NCI-H2227 (cell line): Measurements from ENCODE around the gene ARRDC2.

Experiments
- DNase-seq: peaks from one replicate; lab custom pipeline; 2025; ENCODE audit not compliant: unreplicated experiment; lab: John Stamatoyannopoulos, UW

The ARRDC2 gene

DNA sequence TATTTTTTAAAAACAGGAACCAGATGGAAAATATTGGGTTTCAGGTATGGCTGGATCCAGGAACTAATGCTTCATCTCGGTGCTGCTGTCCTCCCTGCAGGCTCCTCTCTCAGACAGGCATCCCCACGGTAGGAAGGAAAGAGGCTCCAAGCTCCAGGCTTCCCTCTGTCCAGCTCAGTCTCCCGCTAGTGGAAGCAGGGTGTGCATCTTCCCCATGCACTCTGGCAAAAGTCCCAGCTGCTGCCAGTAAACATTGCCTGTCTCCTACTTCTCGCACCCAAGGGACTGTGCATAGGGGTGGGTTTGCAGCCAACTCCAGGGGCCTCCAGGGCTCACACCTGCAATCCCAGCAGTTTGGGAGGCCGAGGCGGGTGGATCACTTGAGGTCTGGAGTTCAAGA lies 49.6 kb downstream of the ARRDC2 start:
- DNase-seq = no peak

DNA sequence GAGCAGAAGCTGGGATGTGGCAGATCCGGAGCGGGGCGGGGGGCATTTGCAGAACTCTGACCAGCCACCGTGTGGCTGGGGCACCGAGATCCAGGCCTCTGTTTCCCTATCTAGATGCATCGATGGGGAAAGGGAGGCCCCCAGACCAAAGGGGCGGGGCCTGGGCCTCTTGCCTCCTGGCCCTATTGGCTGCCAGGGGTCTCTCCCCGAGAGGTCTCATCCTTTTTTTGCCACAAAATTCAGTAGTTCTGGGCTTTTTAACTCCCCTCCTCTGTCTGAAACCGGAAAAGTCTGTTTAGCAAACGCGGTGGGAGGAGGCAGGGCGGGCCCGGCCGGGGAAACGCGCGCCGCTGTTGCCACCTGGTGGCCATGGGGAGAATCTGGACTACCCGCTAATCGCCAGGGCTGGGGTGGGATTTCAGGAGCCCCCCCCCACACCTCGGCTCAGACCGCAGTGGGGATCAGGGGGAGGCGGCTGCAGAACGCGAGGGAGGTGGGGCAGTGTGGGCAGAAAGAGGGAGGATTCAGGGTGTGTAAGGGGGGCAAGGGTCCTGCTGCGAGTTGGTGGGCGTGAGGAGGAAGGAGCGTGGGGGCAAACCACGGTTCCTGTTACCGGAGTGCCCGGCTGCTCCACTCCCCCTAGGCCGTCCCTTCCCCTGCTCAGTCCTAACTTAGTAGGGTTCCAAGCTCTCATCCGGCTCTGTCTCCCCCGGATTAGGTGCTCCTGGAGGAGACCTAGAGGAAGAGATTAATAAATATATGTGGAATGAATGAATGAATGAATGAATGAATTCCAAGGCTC lies 50.4 kb downstream of the ARRDC2 start:
- peak; percentile 83 for DNase-seq

DNA sequence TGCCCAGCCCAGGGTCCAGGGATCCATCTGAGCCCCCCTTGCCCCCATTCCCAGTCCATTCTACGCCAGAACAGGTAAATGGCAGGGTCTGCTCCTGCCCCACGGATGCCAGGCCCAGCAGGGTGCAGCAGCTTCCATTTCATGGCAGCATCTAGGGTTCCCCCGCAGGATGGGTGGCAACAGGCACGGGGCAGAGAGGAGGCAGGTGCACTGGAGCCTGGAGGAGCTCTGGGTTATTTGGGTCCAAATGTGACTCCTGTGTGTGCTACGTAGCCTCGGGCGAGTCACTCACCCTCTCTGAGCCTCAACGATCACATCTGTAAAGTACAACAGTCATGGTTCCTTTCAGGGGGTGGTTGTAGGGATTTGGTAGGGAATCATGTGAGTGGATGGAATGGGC lies 51.3 kb downstream of the ARRDC2 start:
- DNase-seq = no peak

DNA sequence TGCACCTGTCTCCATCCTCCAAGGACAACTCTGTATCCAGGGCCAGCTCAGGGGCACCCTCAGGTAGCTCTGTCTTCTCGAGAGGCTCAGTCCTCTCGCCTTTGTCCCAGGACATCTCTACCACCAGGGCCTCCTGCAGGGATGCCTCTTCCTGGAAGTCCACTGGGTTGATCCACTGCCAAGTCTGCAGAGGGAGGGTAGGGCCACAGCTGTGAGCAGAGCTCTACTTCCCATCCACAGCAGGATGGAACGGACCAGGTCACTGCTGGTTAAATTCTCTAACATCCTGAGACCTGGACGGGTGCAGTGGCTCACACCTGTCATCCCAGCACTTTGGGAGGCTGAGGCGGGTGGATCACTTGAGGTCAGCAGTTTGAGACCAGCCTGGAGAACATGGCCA lies 51.9 kb downstream of the ARRDC2 start:
- no peak for DNase-seq

DNA sequence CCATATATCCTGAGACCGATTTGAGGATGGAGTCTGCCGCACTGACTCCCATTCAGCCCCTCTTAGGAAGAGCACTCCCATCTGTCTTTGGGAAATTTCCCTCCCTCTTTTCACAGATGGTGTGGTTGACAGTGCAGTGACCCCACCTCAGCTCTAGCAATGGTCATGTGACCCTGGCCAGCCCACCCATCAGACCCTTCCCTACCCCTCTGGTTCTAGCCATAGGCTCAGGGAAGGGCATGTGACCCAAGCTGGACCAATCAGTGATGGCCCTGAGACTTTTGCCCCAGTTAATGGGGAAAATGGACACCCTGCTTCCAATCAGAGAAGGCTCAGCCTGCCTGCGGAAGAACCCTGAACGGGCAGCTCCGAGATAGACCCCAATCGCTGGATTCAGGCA lies 52.5 kb downstream of the ARRDC2 start:
- no peak for DNase-seq

DNA sequence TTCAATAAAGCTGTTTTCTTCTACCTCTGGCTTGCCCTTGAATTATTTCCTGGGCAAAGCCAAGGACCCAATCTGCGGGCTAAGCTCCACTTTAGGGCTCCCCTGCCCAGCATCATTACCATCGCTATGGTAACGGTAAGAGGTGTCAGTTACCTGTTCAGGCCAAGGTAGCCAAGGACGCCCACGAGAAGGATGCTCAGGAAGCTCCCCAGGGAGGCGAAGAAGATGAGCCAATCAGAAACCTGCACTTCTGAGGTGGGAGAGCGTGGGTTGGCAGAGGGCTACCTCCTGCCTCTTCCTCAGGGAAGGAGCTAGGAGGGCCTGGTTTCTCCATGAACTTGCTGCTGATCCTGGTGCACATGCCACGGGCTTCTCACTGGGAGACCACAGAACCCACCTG lies 54.1 kb downstream of the ARRDC2 start:
- peak; percentile 9 for DNase-seq

DNA sequence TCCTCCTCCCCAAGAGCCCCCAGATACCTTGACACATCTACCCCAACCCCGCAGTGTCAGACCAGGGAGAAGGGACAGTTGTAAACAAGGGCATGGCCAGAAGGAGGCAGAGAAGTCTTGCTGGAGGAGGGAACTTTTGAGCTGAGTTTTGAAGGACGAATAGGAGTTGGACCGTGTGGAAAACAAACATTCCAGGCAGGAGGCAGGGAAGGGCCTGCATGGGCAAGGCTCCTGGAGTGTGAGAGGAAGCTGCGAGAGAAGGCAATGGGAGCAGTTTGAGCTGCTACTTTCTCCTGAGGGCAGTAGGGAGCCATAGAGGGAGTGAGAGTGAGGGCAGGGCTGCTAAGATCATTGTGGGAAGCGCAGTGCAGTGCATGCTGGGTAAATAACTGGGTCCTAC lies 55.5 kb downstream of the ARRDC2 start:
- DNase-seq = no peak
